H1 (cell line): ENCODE measurements around the gene MRPL39. TPM values are rescaled to one million over a fixed set of nuclear protein-coding genes. Genes with fewer than 3 reads are reported as not detected.

Experiments
- CEBPB ChIP-seq: IDR thresholded peaks from 2 replicates; pipeline ENCODE4 v1.6.1; 2012; ENCODE audit warnings: low read depth, low read length
- HDAC6 ChIP-seq: IDR thresholded peaks from one replicate; pipeline ENCODE4 v1.7.1; 2012; ENCODE audit warnings: low read depth, mild to moderate bottlenecking, inconsistent platforms, low read length, moderate library complexity
- KDM1A ChIP-seq: fragments of 200-600, 300-600 bp; sonication (generic); IDR thresholded peaks from 2 replicates; pipeline ENCODE4 v1.7.1; 2016; ENCODE audit warnings: mild to moderate bottlenecking, low read length, borderline replicate concordance
- POLR2A ChIP-seq, 2 experiments: IDR thresholded peaks; 1 replicate in 1 of 2; 2 replicates in 1 of 2; pipeline ENCODE4 v1.6.1; 2011; ENCODE audit warnings: low read depth in 2 of 2, low read length in 2 of 2, mild to moderate bottlenecking in 2 of 2; ENCODE audit errors: control extremely low read depth in 1 of 2
- RNF2 ChIP-seq: fragments of 200-900, 300-1000 bp; sonication (generic); IDR thresholded peaks from 2 replicates; pipeline ENCODE4 v1.7.1; 2016; ENCODE audit warnings: borderline replicate concordance, low read depth, mild to moderate bottlenecking, antibody characterized with exemption, low read length; ENCODE audit not compliant: poor library complexity, severe bottlenecking; ENCODE audit errors: missing control alignments
- TAF1 ChIP-seq: IDR thresholded peaks from 2 replicates; pipeline ENCODE4 v1.6.1; 2011; ENCODE audit warnings: mild to moderate bottlenecking, low read depth, low read length
- polyA plus RNA-seq, 7 experiments: library from polyadenylated mRNA; depleted of rRNA in 3 of 7; stranded (reverse) in 5 of 7; unstranded in 2 of 7; fragments of >200 nt in 5 of 7; fragments of 200-250 nt in 2 of 7; gene quantifications; 1 replicate in 5 of 7; 2 replicates in 1 of 7; 4 replicates in 1 of 7; pipeline versions ENCODE4 v1.2.1 to v1.2.3, GENCODE V29; 2011 to 2013; ENCODE audit warnings: missing spikeins in 2 of 7, mixed read lengths in 2 of 7
- total RNA-seq: library from RNA; stranded (reverse); fragmentation: NEBNext Ultra II Directional; extraction: Animal tissue kit (Norgen Biotek cat#: 25700); gene quantifications from 2 replicates; pipeline ENCODE4 v1.2.1, GENCODE V29; 2021

Gene MRPL39
- total and polyA plus RNA-seq, 2 of the 8 experiments (the other 6 are each of a cell fraction or from before 2014, with no cell fraction given), result 20.3 to 43.2 TPM

DNA sequence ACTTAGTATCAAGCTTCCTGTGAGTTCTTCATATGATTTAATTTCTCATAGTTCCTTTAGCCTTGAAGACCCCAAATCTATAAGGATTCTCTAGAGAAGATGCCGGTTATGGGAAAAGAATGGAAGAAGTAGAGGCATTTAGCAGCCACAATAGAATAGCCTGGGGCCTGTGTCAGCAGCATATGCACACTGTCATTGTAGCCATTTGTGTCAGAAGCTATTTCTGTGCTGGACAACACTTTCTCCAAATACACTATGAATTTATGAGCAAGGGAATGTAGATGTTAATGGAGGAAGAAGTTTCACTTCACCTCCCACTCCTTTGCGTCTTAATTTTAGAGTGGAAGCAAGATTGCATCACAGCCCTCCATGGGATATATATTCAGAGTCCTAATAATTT is 49.1 kb upstream of the MRPL39 start (continued):
- TF ChIP-seq CEBPB (no peak), TAF1 (no peak), HDAC6 (no peak), KDM1A (no peak), POLR2A (IDR thresholded peaks at IDR 0.05; ENCODE audit: control extremely low read depth in 1 of 2, low read depth in 2 of 2, low read length in 2 of 2) (no peak), RNF2 (no peak)
